ENCODE results near the gene MPRIP.

- TF ChIP-seq CTCF (IDR thresholded peaks at IDR 0.05 in 8 of 11, conservative IDR thresholded peaks at IDR 0.05 in 3 of 11) (no peak), POLR2AphosphoS5 (IDR thresholded peaks at IDR 0.05) (no peak), POLR2A (IDR thresholded peaks at IDR 0.05) (no peak)
Observed at GRCh38 chr17:17130077-17130844, 88.0 kb downstream of the MPRIP start.
